Heart right ventricle (tissue), 16 donors: ENCODE data around the gene TOX2. TPM values are rescaled to one million over a fixed set of nuclear protein-coding genes. Genes with fewer than 3 reads are reported as not detected.

Experiments used
- ATAC-seq, 8 donors: fragments of 200-7000 bp; cut with Tn5 transposase; one replicate each; pipeline ENCODE4 v1.9.1; 2020; ENCODE audit warnings: mild to moderate bottlenecking in 8 of 8, moderate library complexity in 8 of 8, moderate number of reproducible peaks in 1 of 8
- DNase-seq, 2 donors: peaks; one replicate each; pipeline ENCODE4 v3.0.0-alpha.2; 2020
- H3K27ac ChIP-seq, 10 donors: fragments of 200-600 bp; sonication (generic) in 2 of 10; one replicate each; pipeline versions ENCODE4 v1.5.0 to v1.8.0; 2020 to 2022; ENCODE audit warnings: mild to moderate bottlenecking in 3 of 10
- H3K27me3 ChIP-seq, 7 donors: fragments of 200-600 bp; one replicate each; pipeline ENCODE4 v1.8.0; 2021 to 2022; ENCODE audit warnings: mild to moderate bottlenecking in 2 of 7
- H3K36me3 ChIP-seq, 9 donors: fragments of 200-600 bp; sonication (generic) in 1 of 9; one replicate each; pipeline versions ENCODE4 v1.5.0 to v1.8.0; 2020 to 2022; ENCODE audit warnings: mild to moderate bottlenecking in 2 of 9
- H3K4me1 ChIP-seq, 9 donors: fragments of 200-600 bp; sonication (generic) in 1 of 9; one replicate each; pipeline versions ENCODE4 v1.5.0 to v1.8.0; 2020 to 2022; ENCODE audit warnings: mild to moderate bottlenecking in 4 of 9
- H3K4me3 ChIP-seq, 10 donors: fragments of 200-600 bp; sonication (generic) in 2 of 10; one replicate each; pipeline versions ENCODE4 v1.5.0 to v1.8.0; 2020 to 2022; ENCODE audit warnings: mild to moderate bottlenecking in 7 of 10, moderate library complexity in 2 of 10
- H3K9me3 ChIP-seq, 11 donors: fragments of 200-600 bp in 10 of 11; sonication (generic) in 2 of 11; one replicate each; pipeline versions ENCODE4 v1.5.0 to v1.8.0; 2013 to 2022; ENCODE audit warnings: mild to moderate bottlenecking in 2 of 11, control low read depth in 1 of 11, moderate library complexity in 1 of 11
- CTCF ChIP-seq, 9 donors: fragments of 200-600 bp; sonication (generic) in 2 of 9; IDR thresholded peaks; one replicate each; pipeline versions ENCODE4 v1.5.0 to v1.8.0; 2021 to 2022; ENCODE audit warnings: antibody characterized with exemption in 9 of 9, mild to moderate bottlenecking in 5 of 9, moderate library complexity in 1 of 9
- WGBS, 2 donors: extraction: QIAGEN DNeasy Blood & Tissue Kit; methylation state at CpG; one replicate each; pipeline ENCODE4 v1.1.7; 2013; ENCODE audit warnings: inconsistent platforms in 1 of 2; 5-methylcytosine and 5-hydroxymethylcytosine counted together
- intact Hi-C, 10 donors: fragments of 100-400 bp; cut with DNase I; formaldehyde crosslinking; loops; one replicate each; pipeline versions ENCODE4 v1.11.1 to v1.14.2; 2022
- polyA plus RNA-seq, 2 donors: library from polyadenylated mRNA; stranded (reverse); fragments of 200-250 nt; gene quantifications; one replicate each; pipeline ENCODE4 v1.2.3, GENCODE V29; 2013
- total RNA-seq, 10 donors: library from RNA; stranded (reverse); fragmentation: NEBNext Ultra II Directional in 3 of 10; extraction: Animal tissue kit (Norgen Biotek cat#: 25700) in 3 of 10; gene quantifications; one replicate each; pipeline versions ENCODE4 v1.2.1 to v1.2.4, GENCODE V29; 2021 to 2023
- donor health status: Arrhythmogenic right ventricular cardiomyopathy.
- donor health status: ischemic (EF 13 %, LVEDD 7.1; RV severe dilation, severe dysfunction).
- donor health status: healthy with polysubstance abuse.
- donor health status: DM: no; HTN: yes; CAD: no.
- donor health status: DM: no; HTN: no; CAD: no.
- donor health status: ischemic (EF 25% LVEDD 6.9; RV normal size, moderate dysfunction).
- donor health status: ischemic (EF 25% LVEDD 5.7; RV mildly dilated, moderate dysfunction).
- donor health status: healthy.
- donor health status: DM: yes; HTN: yes; CAD: no.
- donor health status: Ischemic cardiomyopathy.
- donor health status: ischemic (EF 35%, LVEDD 5.7; RV mildly dilated, moderate dysfunction).
- donor health status: nonischemic (EF 11% LVEDD 7.7; RV severe dilation, severe dysfunction).
- donor health status: DM: yes; HTN: yes; CAD: no.
- donor health status: PGD.
- donor health status: ischemic (EF 29% LVEDD 5.4; RV normal size, mild dysfunction).
- donor health status: nonischemic (EF 23%, LVEDD 6.1; RV moderate dilation, normal function).

The TOX2 gene
- total and polyA plus RNA-seq, 12 donors: 0.25 to 2.0 (median 1.1) TPM

DNA sequence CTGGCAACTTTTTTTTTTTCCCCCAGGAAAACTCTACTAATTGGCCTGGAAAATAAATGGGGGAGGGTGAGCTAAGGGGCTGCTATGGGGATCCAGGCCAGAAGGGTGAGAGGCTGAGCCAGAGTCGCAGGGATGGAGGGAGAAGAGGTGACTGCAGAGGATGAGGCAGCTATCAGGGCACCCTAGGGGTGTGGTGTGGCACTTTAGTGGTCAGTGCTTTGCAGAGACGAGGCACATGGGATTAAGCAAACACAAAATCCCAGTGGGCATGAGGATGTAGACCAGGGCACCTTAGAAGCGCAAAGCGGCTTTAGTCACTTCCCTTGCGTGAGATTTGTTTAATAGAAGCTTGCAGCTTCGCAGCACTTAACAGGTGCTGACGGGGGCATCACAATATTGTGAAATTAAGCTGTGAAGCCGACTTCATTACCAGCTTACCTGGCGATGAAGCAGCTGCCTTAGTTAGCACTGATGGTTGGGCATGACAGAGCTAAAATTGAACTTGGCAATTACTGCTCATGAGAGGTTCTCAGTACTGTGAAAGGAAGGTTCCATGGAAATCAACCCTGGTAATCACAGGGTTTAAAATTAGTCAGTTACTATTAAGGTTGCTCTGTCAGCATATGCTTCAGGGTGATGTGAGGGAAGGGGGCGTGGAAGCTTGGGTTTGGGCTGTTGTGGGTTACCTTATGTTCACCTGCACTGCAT lies 26.0 kb downstream of the TOX2 start:
- no peaks in the 10 kb centered on the region for H3K9me3 ChIP-seq
- 84% methylated on average over 10 of the region's 10 CpGs for WGBS, 2 donors
- intact Hi-C loops: no loop called here
- H3K4me1 ChIP-seq: peaks cover 2 to 86% (median 10%) of the 10 kb centered on the region in 9 donors
- H3K27ac ChIP-seq: peak overlapping the region in 3 of 10 donors; percentile 43 to 85 (median 70)
- H3K36me3 ChIP-seq: no peaks in the 10 kb centered on the region
- H3K27me3 ChIP-seq: peaks cover 0 to 16% (median 3%) of the 10 kb centered on the region in 7 donors
- DNase-seq: no peak
- H3K4me3 ChIP-seq: no peak overlapping the region
- no peak for ATAC-seq
- TF ChIP-seq CTCF (IDR thresholded peaks at IDR 0.05): no peak

DNA sequence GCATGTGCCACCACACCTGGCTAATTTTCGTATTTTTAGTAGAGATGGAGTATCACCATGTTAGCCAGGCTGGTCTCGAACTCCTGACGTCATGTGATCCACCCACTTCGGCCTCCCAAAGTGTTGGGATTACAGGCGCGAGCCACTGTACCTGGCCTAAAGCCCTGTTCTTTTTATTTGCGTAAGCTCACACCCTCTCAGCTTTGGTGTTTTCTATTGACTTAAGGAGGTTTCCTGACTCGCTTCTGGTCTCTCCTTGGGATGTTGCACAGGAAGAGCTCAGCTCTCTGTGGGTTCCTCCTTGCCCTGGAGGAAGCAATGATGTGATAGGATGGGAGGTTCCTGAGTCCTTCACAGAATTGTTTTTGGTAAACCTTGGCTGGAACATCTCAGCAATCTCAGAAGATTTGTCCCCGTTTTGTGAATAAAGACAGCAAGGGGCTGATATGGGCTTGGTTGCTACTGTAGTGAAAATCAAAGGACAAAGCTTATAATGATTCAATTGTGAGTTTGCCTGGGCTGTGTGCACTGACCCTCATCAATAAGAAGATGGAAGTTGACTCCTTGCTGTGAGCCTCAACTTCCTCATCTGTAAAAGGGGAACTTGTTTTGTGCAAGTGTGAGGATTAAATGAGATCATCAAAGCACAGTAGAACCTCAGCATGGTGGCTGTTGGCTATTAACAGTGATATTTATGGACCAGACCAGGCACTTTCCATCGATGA lies 27.0 kb downstream of the TOX2 start:
- WGBS, 2 donors: 58 to 78% methylated on average over 10 of the region's 10 CpGs
- ATAC-seq (peak in 7 of 8 donors; percentile 25 to 75 (median 62)), DNase-seq (no peak)
- H3K27me3 ChIP-seq: peaks cover 0 to 16% (median 2%) of the 10 kb centered on the region in 7 donors
- no peak overlapping the region for H3K4me3 ChIP-seq
- peak overlapping the region in 5 of 10 donors; percentile 1 to 85 (median 43) for H3K27ac ChIP-seq
- intact Hi-C loops: no loop called here
- no peaks in the 10 kb centered on the region for H3K36me3 ChIP-seq
- H3K4me1 ChIP-seq: peaks cover 2 to 86% (median 10%) of the 10 kb centered on the region in 9 donors
- H3K9me3 ChIP-seq: no peaks in the 10 kb centered on the region
- no peak for TF ChIP-seq CTCF (IDR thresholded peaks at IDR 0.05)

- Histone ChIP-seq H3K4me1 (peaks cover 2 to 83% (median 10%) of the 10 kb centered on the region in 9 donors), H3K9me3 (no peaks in the 10 kb centered on the region), H3K36me3 (no peaks in the 10 kb centered on the region), H3K27ac (peak overlapping the region in 6 of 10 donors; percentile 1 to 85 (median 40)), H3K27me3 (peaks cover 0 to 12% (median 0%) of the 10 kb centered on the region in 7 donors), H3K4me3 (peak overlapping the region in 1 of 10 donors; percentile 24)
- TF ChIP-seq CTCF (IDR thresholded peaks at IDR 0.05): no peak
- WGBS, 2 donors: 77 to 84% methylated on average over 1 of the region's 1 CpG
- ATAC-seq (no peak), DNase-seq (no peak)
- intact Hi-C loops: no loop called here
Measured at GRCh38 chr20:43942201-43942590, 27.5 kb downstream of the TOX2 start.

DNA sequence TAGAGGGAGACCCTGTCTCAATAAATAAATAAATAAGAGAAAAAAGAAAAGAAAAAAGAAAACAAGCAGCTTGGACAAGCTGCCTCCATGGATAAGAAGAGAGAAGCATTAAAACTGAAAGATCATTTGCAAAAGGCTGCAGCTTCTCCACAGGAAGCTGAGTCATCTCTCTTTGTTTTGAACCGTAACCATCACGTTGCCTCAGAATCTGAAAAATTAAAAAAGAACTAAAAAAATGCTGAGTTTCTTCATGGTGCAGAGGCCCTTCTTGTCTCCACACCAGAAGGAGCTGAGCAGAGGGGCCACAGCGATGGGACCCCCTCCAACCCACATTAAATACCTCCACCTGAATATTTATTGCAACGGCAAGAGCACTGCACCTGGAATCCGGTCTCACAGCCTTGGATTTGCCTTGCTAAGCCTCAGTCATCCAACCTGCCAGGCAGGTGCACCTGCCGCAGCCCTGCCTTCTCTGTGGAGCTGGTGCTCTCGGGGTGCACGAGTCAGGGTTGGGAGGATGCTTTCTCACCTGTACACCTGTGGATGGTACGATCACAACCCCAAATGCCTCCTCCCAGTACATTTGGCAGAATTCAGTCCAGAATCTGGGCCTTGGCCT lies 28.1 kb downstream of the TOX2 start:
- Histone ChIP-seq H3K27me3 (peaks cover 0 to 12% (median 0%) of the 10 kb centered on the region in 7 donors), H3K4me3 (peak overlapping the region in 1 of 10 donors; percentile 24), H3K4me1 (peaks cover 2 to 82% (median 10%) of the 10 kb centered on the region in 9 donors), H3K27ac (peak overlapping the region in 5 of 10 donors; percentile 34 to 85 (median 43)), H3K9me3 (no peaks in the 10 kb centered on the region), H3K36me3 (no peaks in the 10 kb centered on the region)
- intact Hi-C loops: no loop called here
- DNase-seq (no peak), ATAC-seq (peak in 2 of 8 donors; percentile 41 to 45)
- WGBS, 2 donors: 63 to 68% methylated on average over 9 of the region's 9 CpGs
- TF ChIP-seq CTCF (IDR thresholded peaks at IDR 0.05): no peak
